Neuronal stem cell (in vitro differentiated cells): ENCODE data around the gene SV2C.

Source experiments
- DNase-seq: peaks from one replicate; pipeline ENCODE4 v3.0.0-alpha.2; 2013; ENCODE audit warnings: low spot score
- H2AFZ ChIP-seq: one replicate; pipeline ENCODE4 v1.6.1; 2013; ENCODE audit warnings: mild to moderate bottlenecking, low read length, inconsistent platforms
- H2AK5ac ChIP-seq: 2 replicates; pipeline ENCODE4 v1.6.1; 2013; ENCODE audit warnings: low read depth, mild to moderate bottlenecking, inconsistent platforms, low read length, moderate library complexity, mixed read lengths
- H2BK120ac ChIP-seq: 2 replicates; pipeline ENCODE4 v1.6.1; 2013; ENCODE audit warnings: low read depth, mild to moderate bottlenecking, inconsistent platforms, low read length, moderate library complexity, mixed read lengths
- H2BK12ac ChIP-seq: one replicate; pipeline ENCODE4 v1.6.1; 2013; ENCODE audit warnings: low read length, inconsistent platforms
- H2BK15ac ChIP-seq: 2 replicates; pipeline ENCODE4 v1.6.1; 2013; ENCODE audit warnings: mild to moderate bottlenecking, low read length, inconsistent platforms, mixed read lengths
- H2BK5ac ChIP-seq: one replicate; pipeline ENCODE4 v1.6.1; 2013; ENCODE audit warnings: inconsistent platforms, mild to moderate bottlenecking, low read length, moderate library complexity
- H3K14ac ChIP-seq: one replicate; pipeline ENCODE4 v1.6.1; 2013; ENCODE audit warnings: low read length, inconsistent platforms
- H3K18ac ChIP-seq: 2 replicates; pipeline ENCODE4 v1.6.1; 2013; ENCODE audit warnings: low read length, inconsistent platforms
- H3K23ac ChIP-seq: 2 replicates; pipeline ENCODE4 v1.6.1; 2013; ENCODE audit warnings: low read depth, mild to moderate bottlenecking, mixed read lengths, low read length, inconsistent platforms; ENCODE audit not compliant: poor library complexity
- H3K27ac ChIP-seq: replicated peaks from 3 replicates; pipeline ENCODE4 v1.5.1; 2013; ENCODE audit warnings: low read length, inconsistent platforms
- H3K27me3 ChIP-seq, 3 experiments: 2 replicates each; pipeline ENCODE4 v1.6.1; 2013; ENCODE audit warnings: low read length in 3 of 3, mild to moderate bottlenecking in 2 of 3, inconsistent platforms in 1 of 3, low read depth in 1 of 3, mixed read lengths in 1 of 3, moderate library complexity in 1 of 3; ENCODE audit not compliant: control insufficient read depth in 3 of 3, insufficient read depth in 3 of 3
- H3K36me3 ChIP-seq, 2 donors: replicated peaks in 1 of 2; 2 replicates each; pipeline ENCODE4 v1.6.1; 2013; ENCODE audit warnings: low read length in 2 of 2; ENCODE audit not compliant: control insufficient read depth in 2 of 2, insufficient read depth in 2 of 2
- H3K4ac ChIP-seq: 2 replicates; pipeline ENCODE4 v1.6.1; 2013; ENCODE audit warnings: inconsistent platforms, mild to moderate bottlenecking, low read length, moderate library complexity
- H3K4me1 ChIP-seq, 2 donors: 1 replicate in 1 of 2; 2 replicates in 1 of 2; pipeline ENCODE4 v1.6.1; 2013; ENCODE audit warnings: low read length in 2 of 2, low read depth in 1 of 2; ENCODE audit not compliant: control insufficient read depth in 2 of 2, insufficient read depth in 1 of 2
- H3K4me2 ChIP-seq: one replicate; pipeline ENCODE4 v1.6.1; 2013; ENCODE audit warnings: mild to moderate bottlenecking, low read length, inconsistent platforms; ENCODE audit not compliant: insufficient read depth, poor library complexity, severe bottlenecking
- H3K4me3 ChIP-seq, 2 donors: 2 replicates each; pipeline ENCODE4 v1.5.1; 2013; ENCODE audit warnings: low read length in 2 of 2, mild to moderate bottlenecking in 2 of 2, inconsistent platforms in 1 of 2, moderate library complexity in 1 of 2
- H3K79me1 ChIP-seq: one replicate; pipeline ENCODE4 v1.6.1; 2013; ENCODE audit warnings: low read depth, mild to moderate bottlenecking, inconsistent platforms, low read length, moderate library complexity
- H3K9ac ChIP-seq: one replicate; pipeline ENCODE4 v1.6.1; 2013; ENCODE audit warnings: mild to moderate bottlenecking, low read depth, low read length, inconsistent platforms; ENCODE audit not compliant: poor library complexity
- H3K9me3 ChIP-seq, 2 donors: replicated peaks in 1 of 2; 2 replicates each; pipeline versions ENCODE3 to v1.6.1; 2013; ENCODE audit warnings: low read length in 2 of 2, mild to moderate bottlenecking in 2 of 2, inconsistent platforms in 1 of 2, low read depth in 1 of 2, mixed read lengths in 1 of 2, moderate library complexity in 1 of 2; ENCODE audit not compliant: control insufficient read depth in 2 of 2, insufficient read depth in 1 of 2
- H4K8ac ChIP-seq: one replicate; pipeline ENCODE4 v1.6.1; 2013; ENCODE audit warnings: low read depth, mild to moderate bottlenecking, inconsistent platforms, low read length, moderate library complexity
- H4K91ac ChIP-seq: one replicate; pipeline ENCODE4 v1.6.1; 2013; ENCODE audit warnings: low read length, low read depth, mild to moderate bottlenecking, inconsistent platforms; ENCODE audit not compliant: poor library complexity
- WGBS, 2 donors: extraction: QIAGEN DNeasy Blood & Tissue Kit; methylation state at CpG; one replicate each; pipeline ENCODE4 v1.1.7; 2013; ENCODE audit warnings: missing lambda C conversion rate in 2 of 2, mixed read lengths in 1 of 2; ENCODE audit not compliant: insufficient read length in 2 of 2, insufficient replicate concordance in 1 of 2; ENCODE audit errors: extremely low coverage in 2 of 2; 5-methylcytosine and 5-hydroxymethylcytosine counted together

Gene SV2C

DNA sequence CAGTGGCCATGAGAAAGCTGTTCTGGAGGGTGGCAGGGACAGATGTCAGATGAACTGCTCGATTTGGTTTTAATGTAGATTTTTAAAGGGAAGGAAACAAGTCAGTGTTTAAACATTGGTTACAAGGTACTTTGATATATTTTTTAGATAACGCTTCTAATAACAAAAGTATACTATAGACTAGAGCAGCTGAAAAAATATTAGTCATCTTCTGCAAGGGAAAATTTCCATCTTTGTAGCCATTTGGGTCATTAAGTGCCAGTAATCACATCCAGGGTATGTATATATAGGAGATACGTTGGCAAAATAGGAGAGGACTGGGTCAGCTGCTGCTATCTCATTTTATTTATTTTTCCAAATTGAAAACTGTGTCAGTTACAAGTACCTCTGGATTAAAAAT, 69.0 kb downstream of the SV2C start:
- Histone ChIP-seq H2BK5ac (no peak overlapping the region), H3K4me2 (no peak overlapping the region), H2BK15ac (no peak overlapping the region), H3K79me1 (no peaks in the 10 kb centered on the region), H3K27me3 (no peaks in the 10 kb centered on the region), H2AFZ (no peak overlapping the region), H2BK120ac (no peak overlapping the region), H2AK5ac (no peak overlapping the region), H3K4ac (no peak overlapping the region), H3K9me3 (no peaks in the 10 kb centered on the region), H3K4me1 (no peaks in the 10 kb centered on the region), H3K23ac (no peak overlapping the region), H3K9ac (no peak overlapping the region), H3K14ac (no peak overlapping the region), H3K4me3 (no peak overlapping the region), H2BK12ac (no peak overlapping the region), H4K8ac (no peak overlapping the region), H3K18ac (no peak overlapping the region), H4K91ac (no peak overlapping the region), H3K36me3 (no peaks in the 10 kb centered on the region), H3K27ac (no peak overlapping the region)
- no CpG with 5 or more reads among the region's 3 CpGs for WGBS, 2 donors
- DNase-seq, result no peak

GRCh38 chr5:76152700-76153099, 69.5 kb downstream of the SV2C start:
- Histone ChIP-seq H3K9me3 (no peaks in the 10 kb centered on the region), H2BK120ac (no peak overlapping the region), H3K4me2 (no peak overlapping the region), H2BK12ac (no peak overlapping the region), H3K4ac (no peak overlapping the region), H2BK5ac (no peak overlapping the region), H3K27ac (no peak overlapping the region), H2BK15ac (no peak overlapping the region), H3K36me3 (no peaks in the 10 kb centered on the region), H3K4me1 (no peaks in the 10 kb centered on the region), H3K27me3 (no peaks in the 10 kb centered on the region), H3K4me3 (no peak overlapping the region), H3K79me1 (no peaks in the 10 kb centered on the region), H2AK5ac (no peak overlapping the region), H4K91ac (no peak overlapping the region), H4K8ac (no peak overlapping the region), H3K14ac (no peak overlapping the region), H2AFZ (no peak overlapping the region), H3K9ac (no peak overlapping the region), H3K23ac (no peak overlapping the region), H3K18ac (no peak overlapping the region)
- no peak for DNase-seq
- no CpG with 5 or more reads among the region's 1 CpG for WGBS, 2 donors

GRCh38 chr5:76153271-76153670, 70.1 kb downstream of the SV2C start:
- H2BK15ac ChIP-seq, result no peak overlapping the region
- H2AFZ ChIP-seq, result no peak overlapping the region
- no peak overlapping the region for H3K18ac ChIP-seq

GRCh38 chr5:76154009-76154690, 71.0 kb downstream of the SV2C start:
- no peak overlapping the region for H2BK120ac ChIP-seq
- no CpG with 5 or more reads among the region's 3 CpGs for WGBS, 2 donors

More at GRCh38 chr5:76153271-76153670, 70.1 kb downstream of the SV2C start:
- Histone ChIP-seq H3K36me3 (no peaks in the 10 kb centered on the region), H3K27ac (no peak overlapping the region), H3K9me3 (no peaks in the 10 kb centered on the region), H3K4ac (no peak overlapping the region), H3K79me1 (no peaks in the 10 kb centered on the region), H2BK5ac (no peak overlapping the region), H3K27me3 (no peaks in the 10 kb centered on the region), H3K4me3 (no peak overlapping the region), H2BK12ac (no peak overlapping the region), H2AK5ac (no peak overlapping the region), H3K4me2 (no peak overlapping the region), H2BK120ac (no peak overlapping the region), H3K4me1 (no peaks in the 10 kb centered on the region), H4K91ac (no peak overlapping the region), H3K9ac (no peak overlapping the region), H3K23ac (no peak overlapping the region), H4K8ac (no peak overlapping the region), H3K14ac (no peak overlapping the region)
- no peak for DNase-seq
- WGBS, 2 donors, result no CpG with 5 or more reads among the region's 2 CpGs

More at GRCh38 chr5:76154009-76154690, 71.0 kb downstream of the SV2C start:
- Histone ChIP-seq H3K9me3 (no peaks in the 10 kb centered on the region), H3K18ac (no peak overlapping the region), H3K79me1 (no peaks in the 10 kb centered on the region), H2AK5ac (no peak overlapping the region), H4K91ac (no peak overlapping the region), H3K27ac (no peak overlapping the region), H4K8ac (no peak overlapping the region), H2BK12ac (no peak overlapping the region), H3K27me3 (no peaks in the 10 kb centered on the region), H2BK5ac (no peak overlapping the region), H3K9ac (no peak overlapping the region), H2BK15ac (no peak overlapping the region), H3K4me1 (no peaks in the 10 kb centered on the region), H3K36me3 (no peaks in the 10 kb centered on the region), H3K23ac (no peak overlapping the region), H3K14ac (no peak overlapping the region), H3K4me3 (no peak overlapping the region), H3K4ac (no peak overlapping the region), H3K4me2 (no peak overlapping the region), H2AFZ (no peak overlapping the region)
- DNase-seq, result no peak
